Hematopoietic multipotent progenitor cell treated with erythropoietin and hydrocortisone succinate and interleukin-3 and kit ligand, for 15 days (in vitro differentiated cells): ENCODE results near the gene CEBPA.

Experiments
- DNase-seq: peaks from one replicate; pipeline ENCODE4 v3.0.0-alpha.2; 2015; ENCODE audit warnings: low spot score

Gene CEBPA

DNA sequence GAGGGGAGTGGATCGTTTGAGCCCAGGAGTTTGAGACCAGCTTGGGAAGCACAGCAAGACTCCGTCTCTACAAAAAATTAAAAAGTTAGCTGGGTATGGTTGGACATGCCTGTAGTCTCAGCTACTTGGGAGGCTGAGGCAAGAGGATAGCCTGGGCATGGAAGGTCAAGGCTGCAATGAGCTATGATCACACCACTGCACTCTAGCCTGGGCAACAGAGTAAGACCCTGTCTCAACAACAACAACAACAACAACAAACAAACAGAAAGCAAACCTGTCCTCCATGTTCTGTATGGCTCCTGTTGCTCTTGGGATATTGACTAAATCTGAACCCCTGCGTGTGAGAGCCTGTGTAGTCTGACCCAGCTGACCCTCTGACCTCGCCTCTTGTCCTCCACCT is 14.9 kb downstream of the CEBPA start:
- DNase-seq: no peak

- DNase-seq: no peak
Measured at GRCh38 chr19:33286899-33287298, 15.4 kb downstream of the CEBPA start.

DNA sequence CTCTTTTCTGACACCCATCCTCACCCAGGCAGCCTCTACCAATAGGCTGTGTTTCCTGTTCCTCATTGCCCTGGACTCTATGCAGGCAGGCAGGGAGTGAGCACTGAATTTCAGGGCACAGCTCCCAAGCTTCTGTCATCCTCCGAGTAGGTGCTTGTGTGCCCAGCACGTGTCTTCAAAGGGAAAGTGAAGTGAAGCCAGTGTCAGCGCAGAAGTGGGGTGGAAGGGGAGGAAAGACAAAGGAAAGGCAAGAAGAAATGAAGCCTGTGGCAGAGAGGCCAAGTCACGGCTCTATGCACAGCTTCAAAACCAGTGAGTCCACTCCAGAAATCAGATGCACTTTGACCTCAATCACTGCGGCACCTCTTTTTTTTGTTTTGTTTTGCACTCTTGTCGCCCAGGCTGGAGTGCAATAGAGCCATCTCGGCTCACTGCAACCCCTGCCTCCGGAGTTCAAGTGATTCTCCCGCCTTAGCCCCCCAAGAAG is 16.9 kb downstream of the CEBPA start:
- no peak for DNase-seq

DNA sequence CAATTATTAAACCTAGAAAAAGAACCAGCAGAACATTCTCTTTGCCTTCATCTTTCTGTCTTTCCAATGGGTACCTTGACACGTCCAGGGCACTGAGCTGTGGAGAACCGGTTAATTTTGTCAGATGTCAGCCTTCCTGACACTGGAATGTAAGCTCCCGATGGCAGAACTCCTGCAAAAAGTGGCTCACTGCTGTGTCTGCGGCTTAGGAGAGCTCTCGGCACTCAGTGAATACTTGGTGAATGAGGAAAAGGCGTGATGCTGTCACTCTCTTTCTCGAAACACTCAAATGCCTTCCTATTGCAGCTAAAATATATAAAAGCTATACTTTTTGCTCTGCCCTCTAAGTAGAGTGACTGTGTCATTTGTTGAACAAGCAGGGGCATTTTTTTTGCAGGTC is 17.6 kb downstream of the CEBPA start:
- no peak for DNase-seq

DNA sequence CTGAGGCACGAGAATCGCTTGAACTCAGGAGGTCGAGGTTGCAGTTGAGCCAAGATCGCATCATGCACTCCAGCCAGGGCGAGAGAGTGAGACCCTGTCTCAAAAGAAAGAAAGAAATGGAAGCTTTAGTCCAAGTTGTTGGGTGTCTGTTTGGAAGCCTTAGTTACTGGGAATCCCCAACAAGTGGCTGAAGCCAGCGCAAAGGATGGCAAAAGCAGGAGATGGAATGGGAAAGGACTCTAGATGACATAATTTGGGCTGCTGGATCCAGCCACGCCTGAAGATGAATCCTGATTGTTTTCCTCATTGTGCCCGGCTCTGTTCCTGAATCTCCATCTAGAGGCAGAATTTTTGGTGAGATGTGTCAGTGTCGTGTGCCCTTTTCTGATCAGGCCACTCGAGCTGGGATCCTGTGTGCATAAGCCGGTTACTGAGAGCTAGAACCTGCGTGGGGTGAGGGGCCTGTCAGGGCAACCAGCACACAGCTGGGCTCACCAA is 18.1 kb downstream of the CEBPA start:
- no peak for DNase-seq

- no peak for DNase-seq
Measured at GRCh38 chr19:33283589-33283988, 18.7 kb downstream of the CEBPA start.

GRCh38 chr19:33282036-33282671 is 20.2 kb downstream of the CEBPA start:
- DNase-seq: no peak

DNA sequence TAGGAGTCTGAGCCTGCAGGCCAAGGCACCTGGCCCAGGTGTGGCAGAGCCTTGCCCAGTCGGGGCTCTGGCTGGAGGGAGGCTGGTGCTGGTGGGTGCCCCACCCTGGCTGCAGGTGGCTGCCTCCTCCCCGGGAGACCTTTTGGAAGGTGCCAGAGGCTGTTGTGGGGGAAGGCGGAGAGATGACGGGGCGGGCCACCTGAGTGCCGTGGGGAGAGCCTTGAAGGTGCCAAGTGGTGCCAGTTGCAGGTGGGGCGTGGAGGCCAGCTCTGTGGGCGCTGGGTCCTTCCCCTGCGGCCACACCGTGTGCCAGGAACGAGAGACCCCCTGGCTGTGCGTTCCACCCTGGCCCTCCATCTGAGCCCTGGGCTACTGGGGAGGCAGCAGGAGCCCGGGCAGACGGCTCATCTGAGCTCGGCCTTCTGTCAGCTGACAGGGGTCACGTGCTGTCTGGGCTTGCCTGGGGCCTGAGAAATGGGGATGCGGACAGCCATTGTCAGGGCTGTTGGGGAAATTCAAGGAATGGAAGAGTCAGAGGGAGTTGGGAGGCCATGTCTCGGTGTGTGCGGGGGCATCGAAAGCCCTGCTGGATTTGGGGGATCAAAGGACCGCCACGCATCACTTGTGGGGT is 20.9 kb downstream of the CEBPA start:
- DNase-seq: no peak

GRCh38 chr19:33280351-33280921 is 21.9 kb downstream of the CEBPA start:
- no peak for DNase-seq

- DNase-seq: no peak
Measured at GRCh38 chr19:33279430-33280350, 22.6 kb downstream of the CEBPA start.

DNA sequence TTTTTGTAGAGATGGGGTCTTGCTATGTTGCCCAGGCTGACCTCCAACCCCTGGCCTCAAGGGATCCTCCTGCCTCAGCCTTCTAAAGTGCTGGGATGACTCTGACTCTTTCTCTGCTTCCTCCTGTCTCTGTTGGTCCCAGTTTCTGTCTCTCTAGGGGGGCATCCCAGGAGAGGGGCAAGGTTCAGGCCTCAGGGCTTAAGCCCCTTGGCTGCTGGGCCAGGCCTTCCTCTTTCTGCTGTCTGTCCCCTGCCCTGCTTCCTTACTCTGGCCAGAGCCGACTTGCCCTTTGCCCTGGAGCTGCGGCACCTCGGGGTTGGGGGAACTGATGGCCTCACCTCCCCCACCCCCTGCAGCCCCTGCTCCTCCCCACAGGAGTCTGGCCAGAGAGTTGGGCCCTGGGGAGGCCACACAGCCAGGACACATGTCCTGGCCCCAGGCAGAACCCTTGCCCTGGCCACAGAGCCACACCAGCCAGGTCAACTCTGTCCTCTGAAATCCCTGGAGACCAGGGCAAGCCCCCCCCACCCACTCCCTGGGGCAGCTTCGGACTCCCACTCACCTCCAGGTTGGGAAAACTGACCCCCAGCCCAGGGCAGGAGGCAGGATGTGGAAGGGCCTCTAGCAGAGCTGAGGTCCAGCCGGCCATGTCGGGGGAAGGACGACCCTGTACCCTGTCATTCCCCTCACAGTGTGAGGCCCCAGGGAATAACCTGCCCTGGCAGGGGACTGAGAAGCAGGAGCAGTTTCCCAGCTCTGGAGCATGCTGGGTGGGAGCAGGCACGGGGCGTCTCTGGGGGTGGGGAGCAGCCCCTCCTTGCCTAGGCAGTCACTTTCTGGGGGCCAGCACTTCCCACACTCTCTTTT is 23.7 kb downstream of the CEBPA start:
- DNase-seq: no peak

GRCh38 chr19:33278023-33278402 is 24.3 kb downstream of the CEBPA start:
- DNase-seq: no peak

GRCh38 chr19:33277434-33277833 is 24.9 kb downstream of the CEBPA start:
- no peak for DNase-seq

GRCh38 chr19:33275933-33276619 is 26.3 kb downstream of the CEBPA start:
- DNase-seq: no peak

GRCh38 chr19:33275559-33275932 is 26.8 kb downstream of the CEBPA start:
- no peak for DNase-seq

DNA sequence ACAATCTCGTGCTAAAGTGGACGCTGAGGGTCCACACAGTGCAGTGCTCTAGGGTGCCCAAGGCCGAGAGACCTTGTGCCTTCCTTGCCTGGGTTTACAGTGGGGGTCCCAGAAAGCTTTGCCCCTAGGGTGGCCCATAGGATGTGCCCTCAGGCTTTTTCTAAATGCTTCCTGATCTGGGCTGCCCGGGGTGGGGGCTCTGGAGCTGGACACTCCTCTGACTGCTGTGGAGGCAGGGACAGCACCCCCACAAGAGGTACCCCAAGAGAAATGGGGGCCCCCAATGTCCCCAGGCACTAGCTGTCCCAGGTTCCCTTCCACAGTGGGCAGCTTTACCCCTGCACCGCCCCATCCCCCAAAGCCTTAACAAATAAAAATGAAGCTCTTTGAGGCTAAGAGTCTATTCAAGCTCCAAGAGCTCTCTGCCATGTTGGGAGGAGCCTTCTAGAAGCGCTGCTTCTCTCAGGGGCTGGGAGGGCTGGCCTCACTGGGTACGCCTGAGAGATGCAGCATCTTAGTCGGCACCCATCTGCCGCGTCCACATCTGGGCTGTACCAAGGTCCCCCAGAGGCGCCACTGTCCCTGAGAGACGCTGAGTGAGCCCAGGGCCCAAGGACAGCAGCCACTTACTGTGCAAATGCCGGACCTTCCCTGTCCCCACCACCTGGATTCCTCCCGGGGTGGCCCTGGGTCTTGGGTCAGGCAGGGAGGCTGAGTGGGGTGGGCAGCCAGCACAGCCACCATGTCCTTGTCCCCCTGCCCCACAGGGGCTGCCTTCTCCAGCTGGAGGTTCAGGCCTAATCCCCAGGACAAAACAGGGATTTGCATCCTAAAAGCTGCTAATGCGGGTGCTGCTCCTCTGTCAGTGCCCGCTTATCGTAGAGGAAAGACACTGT is 27.4 kb downstream of the CEBPA start:
- DNase-seq: no peak

DNA sequence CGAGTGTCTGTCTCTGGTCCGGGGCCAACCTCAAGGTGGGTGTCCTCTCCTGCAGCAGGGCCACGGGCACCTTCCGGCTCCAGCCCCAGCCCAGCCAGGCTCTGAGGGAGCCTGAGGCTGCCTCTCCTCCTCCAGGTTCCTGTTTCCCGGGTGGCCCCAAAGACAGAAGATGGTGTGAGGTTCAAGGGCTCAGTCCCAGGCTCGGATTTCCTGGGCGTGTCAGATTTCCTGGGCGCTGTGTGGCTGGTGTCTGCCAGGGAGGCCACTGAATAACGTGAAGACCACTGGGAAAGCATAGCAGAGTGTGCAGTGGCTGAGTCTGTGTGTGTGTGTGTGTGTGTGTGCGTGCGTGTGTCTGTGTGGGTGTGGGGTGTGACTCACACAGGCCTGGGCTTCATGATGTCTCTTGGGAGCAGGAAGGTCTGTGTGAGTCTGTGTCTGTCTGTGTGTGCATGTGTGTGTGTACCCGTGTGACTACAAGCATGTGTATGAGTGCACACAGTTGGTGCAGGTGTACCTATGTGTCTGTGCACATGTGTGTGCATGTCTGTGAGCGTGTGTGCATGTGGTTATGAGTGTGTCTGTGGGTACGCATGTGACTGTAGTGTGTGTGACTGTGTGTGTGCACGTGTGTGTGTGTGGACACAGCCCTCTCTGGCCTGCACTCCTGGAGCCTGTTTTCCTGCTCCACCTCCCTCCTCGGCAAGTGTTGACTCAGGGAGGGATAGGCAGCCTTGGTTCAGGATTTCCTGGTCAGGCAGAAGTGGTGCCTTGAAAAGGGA is 28.3 kb downstream of the CEBPA start:
- no peak for DNase-seq

- no peak for DNase-seq
Measured at GRCh38 chr19:33273065-33273736, 29.1 kb downstream of the CEBPA start.
